Mesenchymal stem cell (in vitro differentiated cells and primary cell): ENCODE results near the gene IL21R.

Experiments used
- DNase-seq: peaks from one replicate; pipeline ENCODE4 v3.0.0-alpha.2; 2013
- H2AFZ ChIP-seq: one replicate; pipeline ENCODE4 v1.6.1; 2013; ENCODE audit warnings: low read depth, mild to moderate bottlenecking, control low read depth, inconsistent platforms, low read length, moderate library complexity
- H2AK5ac ChIP-seq: 2 replicates; pipeline ENCODE4 v1.6.1; 2013; ENCODE audit warnings: low read length, moderate library complexity, mild to moderate bottlenecking, inconsistent platforms; ENCODE audit not compliant: severe bottlenecking
- H2BK120ac ChIP-seq: one replicate; pipeline ENCODE4 v1.6.1; 2013; ENCODE audit warnings: low read depth, mild to moderate bottlenecking, inconsistent platforms, low read length, moderate library complexity
- H2BK12ac ChIP-seq, 2 experiments: one replicate each; pipeline ENCODE4 v1.6.1; 2013; ENCODE audit warnings: inconsistent platforms in 2 of 2, low read length in 2 of 2, mild to moderate bottlenecking in 2 of 2, moderate library complexity in 2 of 2, control low read depth in 1 of 2
- H2BK15ac ChIP-seq: one replicate; pipeline ENCODE4 v1.6.1; 2013; ENCODE audit warnings: mild to moderate bottlenecking, low read depth, inconsistent platforms; ENCODE audit not compliant: poor library complexity, severe bottlenecking
- H2BK5ac ChIP-seq: 2 replicates; pipeline ENCODE4 v1.6.1; 2013; ENCODE audit warnings: low read depth, mild to moderate bottlenecking, low read length, control low read depth, inconsistent platforms; ENCODE audit not compliant: poor library complexity, severe bottlenecking
- H3K14ac ChIP-seq, 2 experiments: one replicate each; pipeline ENCODE4 v1.6.1; 2013; ENCODE audit warnings: inconsistent platforms in 2 of 2, low read length in 2 of 2, control low read depth in 1 of 2, mild to moderate bottlenecking in 1 of 2, moderate library complexity in 1 of 2
- H3K18ac ChIP-seq, 2 experiments: one replicate each; pipeline ENCODE4 v1.6.1; 2013; ENCODE audit warnings: inconsistent platforms in 2 of 2, low read length in 2 of 2, control low read depth in 1 of 2, low read depth in 1 of 2, mild to moderate bottlenecking in 1 of 2
- H3K23ac ChIP-seq, 2 experiments: one replicate each; pipeline ENCODE4 v1.6.1; 2013; ENCODE audit warnings: inconsistent platforms in 2 of 2, low read length in 2 of 2, mild to moderate bottlenecking in 2 of 2, moderate library complexity in 2 of 2, control low read depth in 1 of 2
- H3K27ac ChIP-seq: 2 replicates; pipeline ENCODE4 v1.5.1; 2013; ENCODE audit warnings: mild to moderate bottlenecking, moderate library complexity, low read length, control low read depth, inconsistent platforms; ENCODE audit not compliant: poor library complexity, severe bottlenecking
- H3K27me3 ChIP-seq, 2 experiments: 2 replicates each; pipeline versions ENCODE4 v1.6.1 to v1.7.0; 2013; ENCODE audit warnings: low read length in 2 of 2, mild to moderate bottlenecking in 2 of 2, moderate library complexity in 2 of 2, control low read depth in 1 of 2, inconsistent platforms in 1 of 2; ENCODE audit not compliant: control insufficient read depth in 1 of 2, insufficient read depth in 1 of 2
- H3K36me3 ChIP-seq, 2 experiments: 2 replicates each; pipeline versions ENCODE4 v1.6.1 to v1.7.0; 2013; ENCODE audit warnings: low read length in 2 of 2, control low read depth in 1 of 2, inconsistent platforms in 1 of 2, low read depth in 1 of 2, mild to moderate bottlenecking in 1 of 2; ENCODE audit not compliant: insufficient read depth in 2 of 2, control insufficient read depth in 1 of 2
- H3K4ac ChIP-seq, 2 experiments: one replicate each; pipeline ENCODE4 v1.6.1; 2013; ENCODE audit warnings: inconsistent platforms in 2 of 2, low read length in 2 of 2, mild to moderate bottlenecking in 2 of 2, moderate library complexity in 2 of 2, control low read depth in 1 of 2, low read depth in 1 of 2
- H3K4me1 ChIP-seq: 2 replicates; pipeline ENCODE4 v1.6.1; 2013; ENCODE audit warnings: low read depth, low read length, control low read depth; ENCODE audit not compliant: control insufficient read depth, insufficient read depth
- H3K4me2 ChIP-seq: 2 replicates; pipeline ENCODE4 v1.6.1; 2013; ENCODE audit warnings: low read length, mild to moderate bottlenecking, inconsistent platforms; ENCODE audit not compliant: poor library complexity, severe bottlenecking
- H3K4me3 ChIP-seq, 2 experiments: 2 replicates each; pipeline versions ENCODE4 v1.5.1 to v1.7.0; 2013; ENCODE audit warnings: low read length in 2 of 2, mild to moderate bottlenecking in 2 of 2, control low read depth in 1 of 2, low read depth in 1 of 2; ENCODE audit not compliant: insufficient read depth in 1 of 2
- H3K79me1 ChIP-seq: replicated peaks from 2 replicates; pipeline ENCODE4 v1.6.1; 2013; ENCODE audit warnings: mild to moderate bottlenecking, control low read depth, low read length, inconsistent platforms; ENCODE audit not compliant: poor library complexity, severe bottlenecking
- H3K9ac ChIP-seq: 2 replicates; pipeline ENCODE4 v1.7.0; 2013; ENCODE audit warnings: mild to moderate bottlenecking, low read length, moderate library complexity
- H3K9me3 ChIP-seq: 2 replicates; pipeline ENCODE4 v1.7.0; 2013; ENCODE audit warnings: mild to moderate bottlenecking, low read length; ENCODE audit not compliant: control insufficient read depth
- H4K8ac ChIP-seq: one replicate; pipeline ENCODE4 v1.6.1; 2013; ENCODE audit warnings: inconsistent platforms, mild to moderate bottlenecking, low read length, moderate library complexity
- H4K91ac ChIP-seq: one replicate; pipeline ENCODE4 v1.6.1; 2013; ENCODE audit warnings: mild to moderate bottlenecking, low read length, inconsistent platforms
- WGBS: methylation state at CpG from one replicate; pipeline ENCODE4 v1.1.7; 2013; ENCODE audit warnings: mixed read lengths; 5-methylcytosine and 5-hydroxymethylcytosine counted together

Gene IL21R

GRCh38 chr16:27448532-27449433, 46.8 kb downstream of the IL21R start:
- Histone ChIP-seq H3K18ac (no peak overlapping the region), H3K4me3 (no peak overlapping the region), H4K91ac (no peak overlapping the region), H2AK5ac (no peak overlapping the region), H2AFZ (no peak overlapping the region), H3K27ac (no peak overlapping the region), H3K4me2 (no peak overlapping the region), H3K79me1 (no peaks in the 10 kb centered on the region), H3K9ac (no peak overlapping the region), H3K14ac (peak overlapping the region in 1 of 2 experiments; percentile 16), H3K36me3 (no peaks in the 10 kb centered on the region), H3K23ac (no peak overlapping the region), H4K8ac (no peak overlapping the region), H2BK15ac (no peak overlapping the region), H3K4me1 (peaks cover 17% of the 10 kb centered on the region), H2BK5ac (no peak overlapping the region), H3K4ac (no peak overlapping the region), H3K27me3 (peaks cover 0 to 24% of the 10 kb centered on the region in 2 experiments), H2BK12ac (no peak overlapping the region), H2BK120ac (no peak overlapping the region), H3K9me3 (peaks cover 17% of the 10 kb centered on the region)
- 95% methylated on average over 19 of the region's 19 CpGs for WGBS
- DNase-seq = no peak

- Histone ChIP-seq H3K9me3 (peaks cover 11% of the 10 kb centered on the region), H3K4me2 (no peak overlapping the region), H3K4ac (no peak overlapping the region), H3K18ac (no peak overlapping the region), H2AK5ac (no peak overlapping the region), H4K91ac (peak overlapping the region; percentile 34), H3K23ac (no peak overlapping the region), H2BK12ac (no peak overlapping the region), H4K8ac (no peak overlapping the region), H3K79me1 (no peaks in the 10 kb centered on the region), H3K27ac (no peak overlapping the region), H3K4me1 (peaks cover 17% of the 10 kb centered on the region), H3K27me3 (peaks cover 0 to 24% of the 10 kb centered on the region in 2 experiments), H3K36me3 (no peaks in the 10 kb centered on the region), H3K14ac (no peak overlapping the region), H3K9ac (no peak overlapping the region), H2BK120ac (no peak overlapping the region), H3K4me3 (no peak overlapping the region), H2BK15ac (no peak overlapping the region), H2AFZ (no peak overlapping the region), H2BK5ac (no peak overlapping the region)
- 70% methylated on average over 31 of the region's 31 CpGs for WGBS
- DNase-seq = no peak
These were observed 47.6 kb downstream of the IL21R start for GRCh38 chr16:27449434-27450195.

- Histone ChIP-seq H2BK120ac (no peak overlapping the region), H3K9me3 (peaks cover 6% of the 10 kb centered on the region), H3K4ac (no peak overlapping the region), H3K27me3 (peaks cover 0 to 24% of the 10 kb centered on the region in 2 experiments), H3K18ac (no peak overlapping the region), H3K9ac (no peak overlapping the region), H3K23ac (no peak overlapping the region), H4K91ac (no peak overlapping the region), H2AK5ac (no peak overlapping the region), H2BK15ac (no peak overlapping the region), H3K14ac (no peak overlapping the region), H3K4me2 (no peak overlapping the region), H4K8ac (no peak overlapping the region), H3K4me1 (peaks cover 17% of the 10 kb centered on the region), H2BK5ac (no peak overlapping the region), H2AFZ (no peak overlapping the region), H2BK12ac (no peak overlapping the region), H3K79me1 (no peaks in the 10 kb centered on the region), H3K27ac (no peak overlapping the region), H3K4me3 (no peak overlapping the region), H3K36me3 (no peaks in the 10 kb centered on the region)
- 54% methylated on average over 5 of the region's 5 CpGs for WGBS
- no peak for DNase-seq
These were observed 48.2 kb downstream of the IL21R start for GRCh38 chr16:27450196-27450549.
